Stomach (tissue), 4 donors: Measurements from ENCODE around the gene SMYD3.

Source experiments
- CTCF ChIP-seq, 7 experiments: fragments of 450-650 bp in 4 of 7; fragments of 200-600 bp in 3 of 7; sonication (generic) in 3 of 7; IDR thresholded peaks; one replicate each; pipeline ENCODE4 v1.5.1; 2016 to 2019; ENCODE audit warnings: antibody characterized with exemption in 7 of 7, control low read depth in 2 of 7, mild to moderate bottlenecking in 1 of 7
- POLR2A ChIP-seq, 4 donors: fragments of 450-650 bp; IDR thresholded peaks; one replicate each; pipeline ENCODE4 v1.6.1; 2016; ENCODE audit warnings: antibody characterized with exemption in 4 of 4, control low read depth in 2 of 4, mild to moderate bottlenecking in 1 of 4, moderate library complexity in 1 of 4

DNA sequence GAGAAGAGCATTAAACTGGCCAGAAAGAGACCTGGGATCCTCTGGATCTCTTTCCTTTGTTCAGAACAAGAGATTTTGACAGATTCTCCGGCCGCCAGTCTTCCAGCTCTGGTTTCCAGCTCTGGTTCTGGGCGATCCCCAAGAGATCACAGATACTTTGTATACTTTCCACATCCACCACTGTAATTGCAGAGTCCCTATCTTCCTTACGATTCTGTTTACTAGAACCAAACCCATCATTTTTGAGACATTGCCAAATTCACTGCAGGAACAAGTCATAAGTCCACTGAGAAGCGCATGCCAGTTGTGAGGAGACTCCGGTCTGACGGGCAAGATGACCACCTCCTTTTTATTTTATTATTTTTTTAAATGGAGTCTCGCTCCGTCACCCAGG, 505.2 kb downstream of the SMYD3 start:
- no peak for TF ChIP-seq CTCF (IDR thresholded peaks at IDR 0.05)
- TF ChIP-seq POLR2A (IDR thresholded peaks at IDR 0.05), result no peak
